ENCODE data around the gene ALKBH4.
"Not testable (repeated sequence)": the region's sequence is repeated elsewhere in the genome, so short reads cannot be mapped to it uniquely, and the experiment has no call there.

The ALKBH4 gene

GRCh38 chr7:102413091-102413490 is 51.6 kb downstream of the ALKBH4 start:
- no peak for TF ChIP-seq CTCF (IDR thresholded peaks at IDR 0.05; ENCODE audit: low read depth, low read length)
- DNase-seq (ENCODE audit: extremely low read depth, low read depth), result no peak

GRCh38 chr7:102412548-102412947 is 52.1 kb downstream of the ALKBH4 start:
- DNase-seq (ENCODE audit: extremely low read depth, low read depth), result no peak
- TF ChIP-seq CTCF (IDR thresholded peaks at IDR 0.05; ENCODE audit: low read depth, low read length), result peak; percentile 19

GRCh38 chr7:102410918-102411317 is 53.7 kb downstream of the ALKBH4 start:
- no peak for TF ChIP-seq CTCF (IDR thresholded peaks at IDR 0.05; ENCODE audit: low read depth, low read length)

GRCh38 chr7:102410123-102410522 is 54.5 kb downstream of the ALKBH4 start:
- no peak for DNase-seq (ENCODE audit: extremely low read depth, low read depth)
- TF ChIP-seq CTCF (IDR thresholded peaks at IDR 0.05; ENCODE audit: low read depth, low read length), result no peak

More at GRCh38 chr7:102410918-102411317, 53.7 kb downstream of the ALKBH4 start:
- DNase-seq (ENCODE audit: extremely low read depth, low read depth), result no peak

GRCh38 chr7:102409340-102409739 is 55.3 kb downstream of the ALKBH4 start:
- no peak for DNase-seq (ENCODE audit: extremely low read depth, low read depth)
- TF ChIP-seq CTCF (IDR thresholded peaks at IDR 0.05; ENCODE audit: low read depth, low read length), result no peak

GRCh38 chr7:102408530-102408929 is 56.1 kb downstream of the ALKBH4 start:
- DNase-seq (ENCODE audit: extremely low read depth, low read depth), result not testable (repeated sequence)

- no peak for TF ChIP-seq CTCF (IDR thresholded peaks at IDR 0.05; ENCODE audit: low read depth, low read length)
- no peak for DNase-seq (ENCODE audit: extremely low read depth, low read depth)
These were observed 56.8 kb downstream of the ALKBH4 start for GRCh38 chr7:102407910-102408309.

Data from AG09319 (cell line).